MM.1S (cell line): ENCODE data around the gene BLCAP.

Experiments
- DNase-seq: peaks from one replicate; pipeline ENCODE4 v3.0.0-alpha.2; 2015
- H2AFZ ChIP-seq: fragments of 300-600 bp; sonication (generic); 2 replicates; pipeline ENCODE4 v1.6.0; 2016; ENCODE audit warnings: antibody characterized with exemption, low read length
- H3F3A ChIP-seq: fragments of 300-600 bp; sonication (generic); 2 replicates; pipeline ENCODE4 v1.6.1; 2016; ENCODE audit warnings: mild to moderate bottlenecking, antibody characterized with exemption, low read length, moderate library complexity, mixed read lengths; ENCODE audit not compliant: insufficient read depth
- H3K27ac ChIP-seq: fragments of 300-600 bp; sonication (generic); 2 replicates; pipeline ENCODE4 v1.5.1; 2016; ENCODE audit warnings: mild to moderate bottlenecking, low read length
- H3K27me3 ChIP-seq: fragments of 300-600 bp; sonication (generic); replicated peaks from 2 replicates; pipeline ENCODE4 v1.6.0; 2016; ENCODE audit warnings: low read length; ENCODE audit not compliant: insufficient read depth
- H3K36me3 ChIP-seq: fragments of 300-600 bp; sonication (generic); replicated peaks from 2 replicates; pipeline ENCODE4 v1.6.1; 2016; ENCODE audit warnings: mild to moderate bottlenecking, low read length, mixed read lengths; ENCODE audit not compliant: insufficient read depth
- H3K4me1 ChIP-seq: fragments of 300-600 bp; sonication (generic); 2 replicates; pipeline ENCODE4 v1.6.1; 2016; ENCODE audit warnings: low read length, mixed read lengths
- H3K4me2 ChIP-seq: fragments of 300-600 bp; sonication (generic); 2 replicates; pipeline ENCODE4 v1.6.0; 2016; ENCODE audit warnings: low read depth, low read length
- H3K4me3 ChIP-seq: fragments of 300-600 bp; sonication (generic); 2 replicates; pipeline ENCODE4 v1.5.1; 2016; ENCODE audit warnings: low read length, mixed read lengths
- H3K79me2 ChIP-seq: fragments of 300-600 bp; sonication (generic); 2 replicates; pipeline ENCODE4 v1.6.1; 2016; ENCODE audit warnings: mixed run types, low read length, mixed read lengths
- H3K9ac ChIP-seq: fragments of 300-600 bp; sonication (generic); 2 replicates; pipeline ENCODE4 v1.6.1; 2016; ENCODE audit warnings: low read length, mixed read lengths
- H3K9me2 ChIP-seq: fragments of 300-600 bp; sonication (generic); replicated peaks from 2 replicates; pipeline ENCODE4 v1.6.1; 2016; ENCODE audit warnings: mild to moderate bottlenecking, low read length, mixed read lengths; ENCODE audit not compliant: insufficient read depth
- H3K9me3 ChIP-seq: fragments of 300-600 bp; sonication (generic); replicated peaks from 2 replicates; pipeline ENCODE4 v1.6.1; 2016; ENCODE audit warnings: mild to moderate bottlenecking, low read length, mixed read lengths; ENCODE audit not compliant: insufficient read depth
- H4K20me1 ChIP-seq: fragments of 300-600 bp; sonication (generic); 2 replicates; pipeline ENCODE4 v1.6.1; 2016; ENCODE audit warnings: mild to moderate bottlenecking, low read length, moderate library complexity, mixed read lengths; ENCODE audit not compliant: insufficient read depth
- EZH2 ChIP-seq: fragments of 300-600 bp; sonication (generic); optimal IDR thresholded peaks from 2 replicates; pipeline ENCODE3; 2017; ENCODE audit warnings: low read depth, mild to moderate bottlenecking, antibody characterized with exemption, low read length, mixed read lengths
- EZH2phosphoT487 ChIP-seq: fragments of 300-600 bp; sonication (generic); IDR thresholded peaks from 2 replicates; pipeline ENCODE4 v1.6.1; 2018; ENCODE audit warnings: antibody characterized with exemption, low read length
- TF ChIP-seq, protein P1 (sequence below): fragments of 300-600 bp; sonication (generic); IDR thresholded peaks from 2 replicates; pipeline ENCODE4 v1.5.1; 2016; ENCODE audit warnings: antibody characterized with exemption, low read length, mixed read lengths

BLCAP gene

DNA sequence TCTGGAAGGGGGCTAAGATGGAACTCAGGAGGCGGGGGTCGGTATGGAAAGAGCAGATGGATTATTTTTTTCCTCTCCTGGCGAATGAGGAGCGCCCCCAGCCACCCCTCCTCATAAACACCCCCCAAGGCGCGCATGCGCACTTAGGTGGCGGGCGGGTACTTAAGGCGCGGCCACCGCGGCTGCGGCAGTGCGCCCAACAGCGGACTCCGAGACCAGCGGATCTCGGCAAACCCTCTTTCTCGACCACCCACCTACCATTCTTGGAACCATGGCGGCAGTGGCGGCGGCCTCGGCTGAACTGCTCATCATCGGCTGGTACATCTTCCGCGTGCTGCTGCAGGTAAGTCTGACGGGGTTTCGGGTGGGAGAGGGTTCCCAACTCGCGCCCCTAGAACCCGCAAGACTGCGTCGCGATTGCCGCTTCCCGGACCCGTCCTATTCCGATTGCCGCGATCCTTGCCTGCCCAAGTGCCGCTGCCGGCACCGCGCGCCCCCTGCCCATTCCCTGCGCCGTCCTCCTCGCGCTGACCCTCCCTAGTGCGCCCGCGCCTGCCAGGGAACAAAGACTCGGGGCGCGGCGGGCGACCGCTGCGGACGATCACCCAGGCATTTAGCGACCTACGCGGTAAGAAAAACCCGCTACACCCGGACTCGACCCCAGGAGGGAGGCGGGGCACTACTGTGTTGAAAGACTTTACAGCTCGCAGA, 6.5 kb downstream of the BLCAP start, which contains the start of gene NNAT:
TSS of gene NNAT (plus strand) at position 190 of the 711 bp plus-strand sequence. CDS start at position 272, 82 bp downstream.
- DNase-seq = no peak
- no peak within 1 kb of the TSS for H3K4me2 ChIP-seq

DNA sequence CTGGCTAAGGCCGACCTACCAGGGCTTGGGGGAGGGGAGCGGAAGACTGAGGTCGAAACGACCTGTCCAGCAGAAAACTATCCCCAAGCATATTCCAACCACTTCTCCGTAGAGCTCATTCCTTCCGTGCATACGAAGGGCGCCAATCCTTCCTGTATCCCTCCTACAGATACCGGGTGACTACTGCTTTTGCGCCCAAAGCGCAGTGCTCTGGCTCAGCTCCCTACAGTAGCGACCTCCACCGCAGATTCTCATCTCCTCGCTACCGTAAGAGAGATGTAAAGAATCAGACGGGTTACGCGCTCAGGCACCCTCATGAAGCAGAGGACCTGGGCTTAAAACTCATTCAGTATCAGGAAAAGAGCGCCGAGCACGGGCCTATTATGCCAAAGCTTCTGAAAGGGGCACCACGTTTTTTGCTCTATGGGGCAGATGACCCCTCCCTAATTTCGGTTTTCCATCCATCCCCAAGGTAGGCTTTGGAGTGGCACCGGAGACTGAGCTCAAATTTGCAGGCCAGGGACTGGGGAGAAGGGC, 7.2 kb downstream of the BLCAP start:
- Histone ChIP-seq H3K4me3 (no peak overlapping the region), H3K36me3 (no peaks in the 10 kb centered on the region), H3K79me2 (peaks cover 48% of the 10 kb centered on the region), H3K4me1 (peaks cover 16% of the 10 kb centered on the region), H3K9ac (no peak overlapping the region), H3K27ac (no peak overlapping the region), H3K9me3 (no peaks in the 10 kb centered on the region), H2AFZ (no peak overlapping the region), H3F3A (peaks cover 5% of the 10 kb centered on the region; the same call in 1 of the 2 replicates), H3K4me2 (no peak overlapping the region), H4K20me1 (no peaks in the 10 kb centered on the region), H3K27me3 (no peaks in the 10 kb centered on the region), H3K9me2 (no peaks in the 10 kb centered on the region)
- DNase-seq = no peak
- TF ChIP-seq EZH2 = no peak
- TF ChIP-seq, protein P1, sequence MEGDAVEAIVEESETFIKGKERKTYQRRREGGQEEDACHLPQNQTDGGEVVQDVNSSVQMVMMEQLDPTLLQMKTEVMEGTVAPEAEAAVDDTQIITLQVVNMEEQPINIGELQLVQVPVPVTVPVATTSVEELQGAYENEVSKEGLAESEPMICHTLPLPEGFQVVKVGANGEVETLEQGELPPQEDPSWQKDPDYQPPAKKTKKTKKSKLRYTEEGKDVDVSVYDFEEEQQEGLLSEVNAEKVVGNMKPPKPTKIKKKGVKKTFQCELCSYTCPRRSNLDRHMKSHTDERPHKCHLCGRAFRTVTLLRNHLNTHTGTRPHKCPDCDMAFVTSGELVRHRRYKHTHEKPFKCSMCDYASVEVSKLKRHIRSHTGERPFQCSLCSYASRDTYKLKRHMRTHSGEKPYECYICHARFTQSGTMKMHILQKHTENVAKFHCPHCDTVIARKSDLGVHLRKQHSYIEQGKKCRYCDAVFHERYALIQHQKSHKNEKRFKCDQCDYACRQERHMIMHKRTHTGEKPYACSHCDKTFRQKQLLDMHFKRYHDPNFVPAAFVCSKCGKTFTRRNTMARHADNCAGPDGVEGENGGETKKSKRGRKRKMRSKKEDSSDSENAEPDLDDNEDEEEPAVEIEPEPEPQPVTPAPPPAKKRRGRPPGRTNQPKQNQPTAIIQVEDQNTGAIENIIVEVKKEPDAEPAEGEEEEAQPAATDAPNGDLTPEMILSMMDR = no peak
- no peak for TF ChIP-seq EZH2phosphoT487

More for the DNA sequence above, 6.5 kb downstream of the BLCAP start, which contains the start of gene NNAT:
- Histone ChIP-seq H3K9ac (no peak within 1 kb of the TSS), H4K20me1 (no peaks in the 10 kb centered on the region), H2AFZ (no peak within 1 kb of the TSS), H3K4me1 (peaks cover 22% of the 10 kb centered on the region), H3K36me3 (no peaks in the 10 kb centered on the region), H3K27ac (no peak within 1 kb of the TSS), H3K79me2 (peaks cover 54% of the 10 kb centered on the region), H3K9me2 (no peaks in the 10 kb centered on the region), H3K9me3 (no peaks in the 10 kb centered on the region), H3K4me3 (no peak within 1 kb of the TSS), H3K27me3 (no peaks in the 10 kb centered on the region), H3F3A (peaks cover 7% of the 10 kb centered on the region; the same call in 1 of the 2 replicates)
- TF ChIP-seq, protein P1 = no peak
- no peak for TF ChIP-seq EZH2
- no peak for TF ChIP-seq EZH2phosphoT487

DNA sequence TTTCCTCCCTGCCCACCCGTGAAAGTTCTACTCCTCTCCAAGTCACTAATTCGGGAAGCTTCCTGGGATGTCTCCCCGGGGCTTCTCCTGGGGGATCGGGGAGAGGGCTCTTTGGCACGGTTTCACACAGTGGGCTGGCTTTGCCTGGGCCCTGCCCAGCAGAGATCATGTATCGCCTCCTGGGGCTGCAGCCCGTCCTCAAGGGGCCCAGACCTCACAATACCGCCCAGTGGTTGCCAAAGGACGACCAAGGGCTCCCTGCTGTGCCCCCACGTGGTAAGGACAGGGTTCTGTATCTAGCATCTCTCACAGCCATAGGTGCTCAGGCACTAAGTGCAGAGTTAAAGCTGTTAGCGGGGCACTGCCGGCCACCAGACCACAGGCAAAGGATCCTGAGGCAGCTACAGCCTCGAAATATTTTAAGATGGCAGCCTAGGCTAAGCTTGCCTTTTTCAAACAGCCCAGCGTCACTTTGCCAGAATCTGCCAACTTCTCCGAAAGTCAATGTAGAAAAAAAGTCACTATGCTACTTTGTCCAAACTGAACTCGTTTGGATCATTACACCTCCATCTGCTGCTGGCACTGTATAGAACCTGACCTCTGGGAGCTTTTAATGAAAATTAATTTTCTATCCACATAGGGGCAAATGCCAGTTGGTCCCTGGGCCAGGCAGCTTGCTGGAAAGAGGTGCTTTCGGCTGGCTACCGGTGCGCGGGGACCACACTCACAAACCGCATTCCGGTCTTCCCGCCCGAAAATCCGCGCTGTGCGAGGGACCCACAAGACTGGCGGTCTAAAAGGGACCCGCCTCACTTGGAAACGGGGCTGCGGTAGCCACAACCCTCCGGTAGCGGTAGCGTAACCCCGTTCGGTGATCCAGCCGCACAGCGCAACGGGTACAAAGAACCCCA, 7.9 kb downstream of the BLCAP start:
- no peak overlapping the region for H3K4me2 ChIP-seq
- no peak for TF ChIP-seq EZH2phosphoT487
- TF ChIP-seq EZH2 = no peak
- TF ChIP-seq, protein P1 = no peak
- no peaks in the 10 kb centered on the region for H3K9me3 ChIP-seq
- no peaks in the 10 kb centered on the region for H3K36me3 ChIP-seq
- H3K9ac ChIP-seq = no peak overlapping the region
- H3K9me2 ChIP-seq = no peaks in the 10 kb centered on the region
- DNase-seq = no peak
- H3F3A ChIP-seq = 0 out of 2 replicates have a peak, but pooled peaks cover 4% of the 10 kb centered on the region
- peaks cover 9% of the 10 kb centered on the region for H3K4me1 ChIP-seq
- no peak overlapping the region for H2AFZ ChIP-seq
- H3K27me3 ChIP-seq = no peaks in the 10 kb centered on the region
- no peak overlapping the region for H3K4me3 ChIP-seq
- no peak overlapping the region for H3K27ac ChIP-seq
- no peaks in the 10 kb centered on the region for H4K20me1 ChIP-seq
- H3K79me2 ChIP-seq = peaks cover 46% of the 10 kb centered on the region
